PC-3 (cell line): ENCODE measurements around the gene RALGPS1. TPM values are rescaled to one million over a fixed set of nuclear protein-coding genes. Genes with fewer than 3 reads are reported as not detected.

Experiments
- ATAC-seq: fragments of 200-7000 bp; cut with Tn5 transposase; 2 replicates; pipeline ENCODE4 v1.9.1; 2020; ENCODE audit warnings: mild to moderate bottlenecking, moderate library complexity
- BruUV-seq: library from RNA; stranded (reverse); fragments of 400-500 nt; replicated peaks from 2 replicates; lab custom pipeline; 2021; lab: Mats Ljungman, UMichigan
- CTCF ChIA-PET: fragments of 300-600 bp; sonication (Branson Sonifier 250); formaldehyde crosslinking; loops from one replicate; lab custom pipeline; 2022; ENCODE audit warnings: antibody characterized with exemption; lab: Charles Lee
- POLR2A ChIA-PET: fragments of 300-600 bp; sonication (Branson Sonifier 250); formaldehyde crosslinking; loops from one replicate; lab custom pipeline; 2022; ENCODE audit warnings: antibody characterized with exemption; ENCODE audit not compliant: unreplicated experiment; lab: Charles Lee
- DNase-seq: peaks from one replicate; pipeline ENCODE4 v3.0.0-alpha.2; 2015
- H2AFZ ChIP-seq: fragments of 300-600 bp; sonication (generic); 2 replicates; pipeline ENCODE4 v1.6.0; 2016; ENCODE audit warnings: antibody characterized with exemption, low read length
- H3F3A ChIP-seq: fragments of 300-600 bp; sonication (generic); one replicate; pipeline ENCODE4 v1.6.0; 2017; ENCODE audit warnings: antibody characterized with exemption, low read length, control low read depth, mild to moderate bottlenecking; ENCODE audit not compliant: unreplicated experiment
- H3K27ac ChIP-seq: fragments of 300-600 bp; sonication (generic); 2 replicates; pipeline ENCODE4 v1.5.1; 2016; ENCODE audit warnings: mild to moderate bottlenecking, low read length
- H3K27me3 ChIP-seq: fragments of 300-600 bp; sonication (generic); 2 replicates; pipeline ENCODE4 v1.6.1; 2016; ENCODE audit warnings: low read length, mixed read lengths
- H3K36me3 ChIP-seq: fragments of 300-600 bp; sonication (generic); 2 replicates; pipeline ENCODE4 v1.6.1; 2016; ENCODE audit warnings: low read depth, mixed run types, low read length, mixed read lengths
- H3K4me1 ChIP-seq: fragments of 300-600 bp; sonication (generic); 2 replicates; pipeline ENCODE4 v1.5.1; 2016; ENCODE audit warnings: low read length; ENCODE audit not compliant: insufficient read depth
- H3K4me2 ChIP-seq: fragments of 300-600 bp; sonication (generic); 2 replicates; pipeline ENCODE4 v1.6.0; 2016; ENCODE audit warnings: low read length
- H3K4me3 ChIP-seq: fragments of 300-600 bp; sonication (generic); 2 replicates; pipeline ENCODE4 v1.5.1; 2016; ENCODE audit warnings: mild to moderate bottlenecking, low read length, mixed read lengths
- H3K79me2 ChIP-seq: fragments of 300-600 bp; sonication (generic); 2 replicates; pipeline ENCODE4 v1.6.1; 2017; ENCODE audit warnings: low read length, mixed read lengths
- H3K9ac ChIP-seq: fragments of 300-600 bp; sonication (generic); 2 replicates; pipeline ENCODE4 v1.6.0; 2016; ENCODE audit warnings: mild to moderate bottlenecking, low read length
- H3K9me2 ChIP-seq: fragments of 300-600 bp; sonication (generic); replicated peaks from 2 replicates; pipeline ENCODE4 v1.6.1; 2016; ENCODE audit warnings: mixed run types, low read length, mixed read lengths
- H3K9me3 ChIP-seq: fragments of 300-600 bp; sonication (generic); 2 replicates; pipeline ENCODE4 v1.6.1; 2016; ENCODE audit warnings: low read length, mixed read lengths
- H4K20me1 ChIP-seq: fragments of 300-600 bp; sonication (generic); 2 replicates; pipeline ENCODE4 v1.6.1; 2016; ENCODE audit warnings: low read length, mixed read lengths
- EZH2 ChIP-seq: fragments of 300-600 bp; sonication (generic); IDR thresholded peaks from one replicate; pipeline ENCODE4 v1.6.1; 2017; ENCODE audit warnings: antibody characterized with exemption, mild to moderate bottlenecking, low read length; ENCODE audit not compliant: unreplicated experiment
- EZH2phosphoT487 ChIP-seq: fragments of 300-600 bp; sonication (generic); IDR thresholded peaks from 2 replicates; pipeline ENCODE4 v1.6.1; 2018; ENCODE audit warnings: mild to moderate bottlenecking, antibody characterized with exemption, low read length, borderline replicate concordance
- intact Hi-C: fragments of 100-400 bp; cut with micrococcal nuclease; formaldehyde crosslinking; loops from 2 replicates; pipeline ENCODE4 v1.9.0; 2023
- total RNA-seq: library from RNA; depleted of rRNA; stranded (reverse); fragments of >200 nt; gene quantifications from 2 replicates; pipeline ENCODE4 v1.2.3, GENCODE V29; 2014
- TF ChIP-seq, protein P1 (sequence below): fragments of 300-600 bp; sonication (generic); conservative IDR thresholded peaks from 2 replicates; pipeline ENCODE4 v1.5.1; 2017; ENCODE audit warnings: antibody characterized with exemption, low read depth, mild to moderate bottlenecking, low read length

RALGPS1 gene
- total RNA-seq, 1 experiment from 2014 or later, result 10.2 TPM

DNA sequence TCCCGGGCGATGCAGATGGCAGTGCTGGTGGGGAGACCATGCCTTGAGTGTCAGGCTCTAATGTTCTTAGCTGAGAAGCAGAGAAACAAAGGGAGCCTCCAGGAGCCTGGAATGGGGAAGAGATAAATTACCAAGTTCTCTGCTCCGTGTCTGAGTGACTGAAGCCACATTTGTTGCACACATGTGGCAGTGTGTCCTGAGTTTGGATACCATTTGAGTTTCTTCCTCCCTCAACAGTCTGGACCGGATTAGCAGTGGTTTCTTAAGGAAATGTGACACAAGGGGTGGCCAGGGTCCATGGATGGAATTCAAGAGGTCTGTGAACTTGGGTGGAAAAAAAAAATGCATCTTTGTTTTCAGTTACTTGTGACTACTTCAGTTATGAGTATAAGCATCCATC is 299.3 kb downstream of the RALGPS1 start:
- Histone ChIP-seq H3K9me2 (no peaks in the 10 kb centered on the region), H4K20me1 (no peaks in the 10 kb centered on the region), H3F3A (no peaks in the 10 kb centered on the region), H3K27ac (no peak overlapping the region), H3K9ac (no peak overlapping the region), H3K4me3 (no peak overlapping the region), H3K36me3 (no peaks in the 10 kb centered on the region), H3K4me2 (no peak overlapping the region), H3K9me3 (no peaks in the 10 kb centered on the region), H2AFZ (no peak overlapping the region), H3K79me2 (no peaks in the 10 kb centered on the region), H3K27me3 (no peaks in the 10 kb centered on the region), H3K4me1 (peaks cover 5% of the 10 kb centered on the region; the same call in 1 of the 2 replicates)
- intact Hi-C loops, result loop anchor here (5.0 kb wide), 1 partner anchor 183 kb away; the partner anchor contains the start of gene SLC2A8
- no peak for DNase-seq
- BruUV-seq, result no TSS peak
- TF ChIP-seq EZH2 (no peak), EZH2phosphoT487 (no peak)
- TF ChIP-seq, protein P1, sequence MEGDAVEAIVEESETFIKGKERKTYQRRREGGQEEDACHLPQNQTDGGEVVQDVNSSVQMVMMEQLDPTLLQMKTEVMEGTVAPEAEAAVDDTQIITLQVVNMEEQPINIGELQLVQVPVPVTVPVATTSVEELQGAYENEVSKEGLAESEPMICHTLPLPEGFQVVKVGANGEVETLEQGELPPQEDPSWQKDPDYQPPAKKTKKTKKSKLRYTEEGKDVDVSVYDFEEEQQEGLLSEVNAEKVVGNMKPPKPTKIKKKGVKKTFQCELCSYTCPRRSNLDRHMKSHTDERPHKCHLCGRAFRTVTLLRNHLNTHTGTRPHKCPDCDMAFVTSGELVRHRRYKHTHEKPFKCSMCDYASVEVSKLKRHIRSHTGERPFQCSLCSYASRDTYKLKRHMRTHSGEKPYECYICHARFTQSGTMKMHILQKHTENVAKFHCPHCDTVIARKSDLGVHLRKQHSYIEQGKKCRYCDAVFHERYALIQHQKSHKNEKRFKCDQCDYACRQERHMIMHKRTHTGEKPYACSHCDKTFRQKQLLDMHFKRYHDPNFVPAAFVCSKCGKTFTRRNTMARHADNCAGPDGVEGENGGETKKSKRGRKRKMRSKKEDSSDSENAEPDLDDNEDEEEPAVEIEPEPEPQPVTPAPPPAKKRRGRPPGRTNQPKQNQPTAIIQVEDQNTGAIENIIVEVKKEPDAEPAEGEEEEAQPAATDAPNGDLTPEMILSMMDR, result no peak
- ChIA-PET POLR2A (no interaction called here), CTCF (interaction anchor here (1.3 kb wide), 1 partner anchor 180 kb away, joined by 3 read pairs; no protein-coding TSS in a partner anchor)
- no peak for ATAC-seq

GRCh38 chr9:127214421-127215267 is 300.1 kb downstream of the RALGPS1 start:
- H4K20me1 ChIP-seq, result no peaks in the 10 kb centered on the region
- CTCF ChIA-PET, result interaction anchor here (1.0 to 1.3 kb wide), 2 partner anchors 10 to 179 kb away, joined by 3 to 4 read pairs; no protein-coding TSS in a partner anchor

More at GRCh38 chr9:127214421-127215267, 300.1 kb downstream of the RALGPS1 start:
- Histone ChIP-seq H2AFZ (no peak overlapping the region), H3K4me1 (peaks cover 5% of the 10 kb centered on the region; the same call in 1 of the 2 replicates), H3K9me3 (no peaks in the 10 kb centered on the region), H3K9me2 (no peaks in the 10 kb centered on the region), H3K4me3 (no peak overlapping the region), H3K27ac (no peak overlapping the region), H3K9ac (no peak overlapping the region), H3F3A (no peaks in the 10 kb centered on the region), H3K4me2 (no peak overlapping the region), H3K79me2 (no peaks in the 10 kb centered on the region), H3K36me3 (no peaks in the 10 kb centered on the region), H3K27me3 (no peaks in the 10 kb centered on the region)
- intact Hi-C loops, result loop anchor here (5.0 kb wide), 1 partner anchor 183 kb away; the partner anchor contains the start of gene SLC2A8
- ATAC-seq (peak; percentile 74), DNase-seq (peak; percentile 78)
- POLR2A ChIA-PET, result no interaction called here
- TF ChIP-seq, protein P1, result peak; percentile 84
- no peak for TF ChIP-seq EZH2phosphoT487
- BruUV-seq, result no TSS peak
